ENCODE results near the gene PGM2L1.

DNA sequence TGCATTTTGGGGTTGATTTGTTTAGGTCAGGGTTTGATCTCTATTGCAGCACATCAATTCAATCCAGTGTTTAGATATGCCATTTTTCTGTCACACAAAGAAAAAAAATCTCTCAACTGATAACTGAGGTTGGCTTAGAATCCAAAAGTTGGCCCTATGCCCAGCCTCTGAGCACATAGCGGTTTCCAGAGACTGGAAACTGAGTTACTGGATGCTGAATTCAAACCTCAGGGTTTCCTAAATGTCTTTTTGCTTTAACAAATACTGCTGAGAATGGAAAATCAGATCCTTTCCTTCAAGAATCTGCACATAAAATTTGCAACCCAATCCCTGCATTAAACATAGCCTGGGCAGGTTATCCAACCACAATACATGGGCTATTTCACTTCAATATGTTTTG lies 90.8 kb downstream of the PGM2L1 start:
- TF ChIP-seq POLR2A (IDR thresholded peaks at IDR 0.05) (no peak), POLR2AphosphoS5 (IDR thresholded peaks at IDR 0.05) (no peak)
- TF ChIP-seq, protein P1, sequence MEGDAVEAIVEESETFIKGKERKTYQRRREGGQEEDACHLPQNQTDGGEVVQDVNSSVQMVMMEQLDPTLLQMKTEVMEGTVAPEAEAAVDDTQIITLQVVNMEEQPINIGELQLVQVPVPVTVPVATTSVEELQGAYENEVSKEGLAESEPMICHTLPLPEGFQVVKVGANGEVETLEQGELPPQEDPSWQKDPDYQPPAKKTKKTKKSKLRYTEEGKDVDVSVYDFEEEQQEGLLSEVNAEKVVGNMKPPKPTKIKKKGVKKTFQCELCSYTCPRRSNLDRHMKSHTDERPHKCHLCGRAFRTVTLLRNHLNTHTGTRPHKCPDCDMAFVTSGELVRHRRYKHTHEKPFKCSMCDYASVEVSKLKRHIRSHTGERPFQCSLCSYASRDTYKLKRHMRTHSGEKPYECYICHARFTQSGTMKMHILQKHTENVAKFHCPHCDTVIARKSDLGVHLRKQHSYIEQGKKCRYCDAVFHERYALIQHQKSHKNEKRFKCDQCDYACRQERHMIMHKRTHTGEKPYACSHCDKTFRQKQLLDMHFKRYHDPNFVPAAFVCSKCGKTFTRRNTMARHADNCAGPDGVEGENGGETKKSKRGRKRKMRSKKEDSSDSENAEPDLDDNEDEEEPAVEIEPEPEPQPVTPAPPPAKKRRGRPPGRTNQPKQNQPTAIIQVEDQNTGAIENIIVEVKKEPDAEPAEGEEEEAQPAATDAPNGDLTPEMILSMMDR (IDR thresholded peaks at IDR 0.05 in 8 of 11, conservative IDR thresholded peaks at IDR 0.05 in 3 of 11), result no peak
